NCI-H2029 (cell line): Measurements from ENCODE around the gene FEM1A.
A peak's percentile ranks its signal among the peaks of the same experiment; 100 is the strongest.
"Not testable (repeated sequence)": the region's sequence is repeated elsewhere in the genome, so short reads cannot be mapped to it uniquely, and the experiment has no call there.

Source experiments
- DNase-seq: peaks from one replicate; lab custom pipeline; 2025; lab: John Stamatoyannopoulos, UW

The FEM1A gene, protein sequence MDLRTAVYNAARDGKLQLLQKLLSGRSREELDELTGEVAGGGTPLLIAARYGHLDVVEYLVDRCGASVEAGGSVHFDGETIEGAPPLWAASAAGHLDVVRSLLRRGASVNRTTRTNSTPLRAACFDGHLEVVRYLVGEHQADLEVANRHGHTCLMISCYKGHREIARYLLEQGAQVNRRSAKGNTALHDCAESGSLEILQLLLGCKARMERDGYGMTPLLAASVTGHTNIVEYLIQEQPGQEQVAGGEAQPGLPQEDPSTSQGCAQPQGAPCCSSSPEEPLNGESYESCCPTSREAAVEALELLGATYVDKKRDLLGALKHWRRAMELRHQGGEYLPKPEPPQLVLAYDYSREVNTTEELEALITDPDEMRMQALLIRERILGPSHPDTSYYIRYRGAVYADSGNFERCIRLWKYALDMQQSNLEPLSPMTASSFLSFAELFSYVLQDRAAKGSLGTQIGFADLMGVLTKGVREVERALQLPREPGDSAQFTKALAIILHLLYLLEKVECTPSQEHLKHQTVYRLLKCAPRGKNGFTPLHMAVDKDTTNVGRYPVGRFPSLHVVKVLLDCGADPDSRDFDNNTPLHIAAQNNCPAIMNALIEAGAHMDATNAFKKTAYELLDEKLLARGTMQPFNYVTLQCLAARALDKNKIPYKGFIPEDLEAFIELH

DNA sequence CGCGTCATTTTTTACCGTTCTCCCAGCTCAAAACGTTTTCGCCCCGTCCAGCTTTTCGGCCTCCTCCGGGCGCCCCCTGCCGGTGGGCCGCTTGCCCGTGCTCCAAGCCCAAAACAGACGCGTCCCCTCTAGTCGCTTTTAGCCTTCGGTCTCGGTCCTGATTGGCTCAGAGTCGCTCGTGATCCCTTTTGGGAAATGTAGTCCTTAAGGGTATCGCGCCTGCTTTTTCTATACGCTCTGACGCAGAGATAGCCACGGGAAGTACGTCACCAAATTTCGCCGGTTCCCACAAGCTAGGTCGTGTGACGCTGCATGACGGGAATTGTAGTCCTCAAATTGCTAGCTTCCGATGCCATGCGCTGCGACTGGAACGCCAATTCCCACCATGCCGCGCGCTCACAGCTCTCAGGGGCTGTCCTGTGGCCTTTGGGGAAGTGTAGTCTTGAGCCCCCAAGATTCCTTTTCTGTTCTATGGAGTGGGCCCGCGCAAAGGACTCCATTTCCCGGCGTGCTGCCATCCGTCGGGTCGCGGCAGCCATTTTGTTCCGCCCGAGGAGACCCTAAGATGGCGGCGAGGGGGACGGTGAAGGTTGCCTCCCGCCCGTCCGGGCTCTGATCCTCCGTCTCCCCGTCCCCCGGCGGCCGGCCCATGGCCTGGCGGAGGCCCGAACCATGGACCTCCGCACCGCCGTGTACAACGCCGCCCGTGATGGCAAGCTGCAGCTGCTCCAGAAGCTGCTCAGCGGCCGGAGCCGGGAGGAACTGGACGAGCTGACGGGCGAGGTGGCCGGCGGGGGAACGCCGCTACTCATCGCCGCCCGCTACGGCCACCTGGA lies at the start of gene FEM1A:
FEM1A (plus strand) TSS at position 552 of the 836 bp plus-strand sequence; CDS start at position 673, 121 bp downstream.
- peak; percentile 100 for DNase-seq

DNA sequence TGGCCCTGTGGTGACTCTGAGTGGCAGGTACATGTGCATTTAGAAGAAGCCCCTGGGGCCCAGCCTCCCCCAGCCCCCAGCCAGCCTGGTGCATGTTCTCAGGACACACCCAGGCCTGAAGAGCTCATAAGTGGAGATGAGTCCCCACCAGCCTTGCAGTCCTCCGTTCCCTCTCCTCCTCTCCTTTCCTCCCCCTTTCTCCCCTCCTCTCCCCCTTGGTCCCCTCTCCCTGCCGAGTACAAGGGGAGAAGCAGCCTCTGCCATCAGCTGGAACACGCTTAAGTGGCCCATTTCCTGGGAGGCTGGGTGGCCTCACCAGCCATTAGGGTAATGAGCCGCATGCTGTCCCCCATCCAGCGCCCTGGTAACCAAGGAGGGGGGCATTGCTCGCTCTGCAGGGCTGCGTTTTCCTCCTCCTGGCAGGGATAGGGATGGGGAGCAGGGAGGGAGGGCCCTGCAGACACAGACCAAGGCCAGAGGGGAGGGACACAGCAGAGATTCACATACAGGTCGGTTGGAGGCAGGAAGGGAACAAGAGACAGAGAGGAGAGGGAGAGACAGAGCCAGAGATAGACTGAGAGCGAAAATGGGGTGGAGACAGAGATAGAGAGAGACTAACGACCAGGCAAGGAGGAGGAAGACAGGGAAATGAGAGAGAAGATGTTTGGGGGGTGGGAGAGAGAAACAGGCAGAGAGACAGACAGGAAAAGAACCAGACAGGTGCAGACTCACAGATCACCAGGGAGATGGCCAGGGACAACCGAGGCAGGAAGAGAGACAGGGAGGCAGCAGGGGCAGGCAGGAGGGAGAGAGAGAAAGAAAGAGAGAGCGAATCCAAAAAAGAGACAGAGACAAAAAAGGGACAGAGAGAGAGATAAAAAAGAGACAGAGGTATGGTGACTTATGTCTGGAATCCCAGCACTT lies 48.5 kb upstream of the FEM1A start:
- no peak for DNase-seq

DNA sequence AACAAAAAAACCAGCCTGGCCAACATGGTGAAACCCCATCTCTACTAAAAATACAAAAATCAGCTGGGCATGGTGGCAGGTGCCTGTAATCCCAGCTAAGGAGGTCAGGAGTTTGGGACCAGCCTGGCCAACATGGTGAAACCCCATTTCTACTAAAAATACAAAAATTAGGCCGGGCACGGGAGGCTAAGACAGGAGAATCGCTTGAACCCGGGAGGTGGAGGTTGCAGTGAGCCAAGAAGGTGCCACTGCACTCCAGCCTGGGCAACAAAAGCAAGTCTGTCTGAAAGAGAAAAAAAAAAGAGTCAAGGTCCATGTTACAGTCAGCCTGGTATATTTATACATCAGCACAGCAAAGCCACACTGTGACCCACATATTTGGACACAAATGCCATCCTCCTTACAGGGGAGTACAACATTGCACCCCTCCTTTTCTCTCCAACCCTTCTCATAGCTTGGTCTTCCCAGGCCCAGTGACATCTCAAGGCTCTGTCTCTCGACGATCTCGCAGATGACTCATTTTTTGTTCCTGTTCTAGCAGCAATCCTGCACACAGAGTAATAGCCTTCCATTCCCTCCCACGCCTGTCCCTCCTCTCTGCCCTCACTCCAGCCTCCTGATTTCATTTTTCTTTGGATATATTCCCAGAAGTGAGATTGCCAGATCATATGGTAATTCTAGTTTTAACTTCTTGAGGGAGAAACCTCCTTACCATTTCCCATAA lies 46.9 kb upstream of the FEM1A start:
- no peak for DNase-seq

DNA sequence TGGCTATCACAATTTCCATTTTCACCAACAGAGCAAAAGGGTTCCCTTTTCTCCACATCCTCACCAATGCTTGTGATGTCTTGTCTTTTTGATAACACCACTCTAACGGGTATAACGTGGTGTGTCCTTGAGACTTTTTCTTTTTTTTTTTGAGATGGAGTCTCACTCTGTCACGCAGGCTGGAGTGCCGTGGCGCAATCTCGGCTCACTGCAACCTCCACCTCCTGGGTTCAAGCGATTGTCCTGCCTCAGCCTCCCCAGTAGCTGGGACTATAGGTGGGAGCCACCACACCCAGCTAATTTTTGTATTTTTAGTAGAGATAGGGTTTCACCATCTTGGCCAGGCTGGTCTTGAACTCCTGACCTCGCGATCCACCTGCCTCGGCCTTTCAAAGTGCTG lies 46.4 kb upstream of the FEM1A start:
- DNase-seq: not testable (repeated sequence)

DNA sequence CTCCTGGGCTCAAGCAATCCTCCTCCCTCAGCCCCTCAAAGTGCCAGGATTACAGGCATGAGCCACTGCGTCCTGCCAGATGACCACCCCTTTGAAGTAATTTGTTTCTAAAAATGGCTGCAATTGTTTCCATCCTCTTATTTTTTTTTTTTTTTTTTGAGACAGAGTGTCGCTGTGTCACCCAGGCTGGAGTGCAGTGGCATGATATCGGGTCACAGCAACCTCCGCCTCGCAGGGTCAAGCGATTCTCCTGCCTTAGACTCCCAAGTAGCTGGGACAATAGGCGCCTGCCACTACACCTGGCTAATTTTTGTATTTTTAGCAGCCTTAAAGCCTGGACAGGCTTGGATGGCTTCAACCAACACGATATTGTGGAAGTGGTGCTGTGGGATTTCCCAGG lies 45.5 kb upstream of the FEM1A start:
- no peak for DNase-seq

DNA sequence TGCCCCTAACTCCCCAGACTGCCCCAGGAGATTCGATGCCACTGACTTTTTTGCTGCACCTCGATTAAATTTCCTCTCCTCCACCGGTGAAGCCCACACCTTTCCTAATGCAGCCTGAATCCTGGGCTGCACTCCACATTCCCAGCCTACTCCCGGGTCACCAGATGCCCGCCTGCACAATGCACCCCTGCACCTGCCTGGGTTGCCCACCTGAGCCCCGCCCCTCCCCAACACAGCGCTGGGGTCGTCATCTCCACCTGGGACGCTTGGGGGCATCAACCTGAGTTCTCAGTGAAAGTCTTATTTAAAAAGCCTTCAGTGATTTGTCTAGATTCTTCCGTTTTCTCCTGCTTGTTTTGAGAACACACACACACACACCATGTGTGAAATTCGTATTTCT lies 43.3 kb upstream of the FEM1A start:
- DNase-seq: no peak

DNA sequence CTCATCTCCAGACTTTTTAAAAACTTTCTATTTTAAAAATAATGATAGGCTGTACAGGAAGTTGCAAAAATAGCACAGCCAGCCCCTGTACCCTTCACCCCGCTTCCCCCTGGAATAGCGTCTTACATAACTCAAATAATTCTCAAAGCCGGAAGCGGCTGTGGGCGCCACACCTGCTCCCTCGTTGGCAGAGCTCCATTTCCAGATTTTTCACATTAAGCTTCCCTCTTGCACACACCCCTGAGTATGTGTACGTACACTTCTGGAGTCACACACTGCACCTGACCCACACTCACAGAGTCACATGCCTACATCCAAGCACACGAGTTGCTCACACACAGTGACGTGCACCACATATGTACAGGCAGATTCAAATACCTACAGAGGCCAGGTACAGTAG lies 42.9 kb upstream of the FEM1A start:
- no peak for DNase-seq

DNA sequence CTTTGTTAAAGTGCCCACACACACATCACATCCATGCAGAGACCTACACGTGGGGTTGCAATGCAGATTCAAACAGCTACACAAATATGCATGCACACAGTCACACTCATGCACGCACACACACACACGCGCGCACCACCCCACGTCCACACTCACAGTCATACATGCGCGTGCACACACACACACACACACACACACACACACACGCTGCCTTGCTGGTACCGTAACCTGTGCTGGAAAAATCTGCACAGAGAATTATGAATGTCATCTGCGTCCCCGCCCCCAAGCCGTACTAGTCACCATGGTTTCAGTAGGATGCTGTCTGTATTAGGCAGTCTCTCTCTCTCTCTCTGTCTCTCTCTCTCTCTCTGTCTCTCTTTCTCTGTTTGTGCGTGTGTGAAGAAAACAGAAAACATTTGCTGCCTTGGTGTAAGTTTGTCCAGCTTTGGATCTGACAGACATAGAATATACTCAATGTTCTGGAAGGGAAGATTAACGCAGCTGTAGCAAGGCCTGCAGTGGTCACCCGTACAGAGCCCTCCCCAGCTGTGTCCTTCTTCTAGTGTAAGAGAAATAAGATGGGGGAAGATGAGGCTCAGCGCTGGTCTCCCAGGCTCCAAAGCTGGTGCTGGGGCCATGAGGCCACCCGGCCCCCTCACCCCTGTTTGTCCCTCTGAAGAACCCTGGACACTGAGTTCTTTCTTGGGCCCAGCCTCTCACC lies 41.5 kb upstream of the FEM1A start:
- DNase-seq: no peak

DNA sequence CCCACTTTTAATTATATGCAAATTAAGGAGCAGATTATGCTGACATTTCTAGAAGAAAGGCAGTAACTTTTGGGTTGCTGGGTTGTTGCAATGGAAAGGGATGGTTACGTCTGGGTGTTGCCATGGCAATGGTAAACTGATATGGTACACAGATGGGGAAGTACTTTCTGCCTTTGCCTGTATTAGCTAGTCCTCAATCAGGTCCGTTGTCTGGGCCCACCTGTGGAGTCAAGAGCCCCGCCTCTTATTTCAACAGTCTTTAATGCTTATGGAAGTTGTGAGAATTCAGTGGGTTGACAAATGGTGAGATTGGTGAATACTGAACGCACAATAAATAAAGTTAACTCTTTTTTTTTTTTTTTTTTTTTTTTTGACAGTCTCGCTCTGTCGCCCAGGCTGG lies 37.3 kb upstream of the FEM1A start:
- peak; percentile 30 for DNase-seq

DNA sequence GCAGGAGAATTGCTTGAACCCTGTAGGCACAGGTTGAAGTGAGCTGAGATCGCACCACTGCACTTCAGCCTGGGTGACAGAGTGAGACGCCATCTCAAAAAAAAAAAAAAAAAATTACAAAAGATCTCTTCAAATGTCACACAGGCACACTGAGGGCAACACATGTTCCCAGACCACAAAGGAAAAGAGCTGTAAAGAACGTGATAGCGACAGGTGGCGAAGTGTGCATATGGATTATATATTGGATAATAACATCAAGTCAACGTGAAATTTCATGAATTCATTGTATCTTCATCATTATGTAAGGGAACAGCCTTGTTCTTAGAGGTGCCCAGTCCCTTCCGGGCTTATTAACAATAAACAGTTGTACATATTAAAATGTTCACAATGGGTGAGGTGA lies 36.1 kb upstream of the FEM1A start:
- DNase-seq: no peak

DNA sequence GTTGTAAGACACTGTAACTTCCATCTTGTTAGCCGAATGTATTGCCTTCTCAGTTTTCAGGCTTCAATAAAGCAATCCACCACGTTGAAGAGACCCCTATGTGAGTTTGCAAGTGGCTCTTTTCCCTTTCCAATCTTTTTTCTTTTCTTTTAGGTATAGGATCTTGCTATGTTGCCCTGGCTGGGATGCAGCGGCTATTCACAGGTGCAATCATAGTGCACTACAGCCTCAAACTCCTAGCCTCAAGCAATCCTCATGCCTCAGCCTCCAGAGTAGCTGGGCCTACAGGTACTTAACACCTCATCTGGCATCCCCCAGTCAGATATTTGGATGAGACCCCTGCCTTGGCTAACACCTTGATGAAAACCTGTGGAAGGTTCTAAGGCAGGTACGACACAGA lies 33.5 kb upstream of the FEM1A start:
- no peak for DNase-seq

DNA sequence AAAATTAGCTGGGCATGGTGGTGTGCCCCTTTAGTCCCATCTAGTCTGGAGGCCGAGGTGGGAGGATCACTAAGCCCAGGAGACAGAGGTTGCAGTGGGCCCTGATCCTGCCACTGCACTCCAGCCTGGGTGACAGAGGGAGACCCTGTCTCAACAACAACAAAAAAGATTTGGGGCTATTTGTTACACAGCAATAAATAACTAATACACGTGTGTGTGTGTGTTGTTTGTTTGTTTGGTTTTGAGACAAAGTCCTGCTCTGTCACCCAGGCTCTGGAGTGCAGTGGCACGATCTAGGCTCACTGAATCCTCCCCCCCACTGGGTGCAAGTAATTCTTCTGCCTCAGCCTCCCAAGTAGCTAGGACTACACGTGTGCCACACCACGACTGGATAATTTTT lies 32.9 kb upstream of the FEM1A start:
- DNase-seq: no peak

DNA sequence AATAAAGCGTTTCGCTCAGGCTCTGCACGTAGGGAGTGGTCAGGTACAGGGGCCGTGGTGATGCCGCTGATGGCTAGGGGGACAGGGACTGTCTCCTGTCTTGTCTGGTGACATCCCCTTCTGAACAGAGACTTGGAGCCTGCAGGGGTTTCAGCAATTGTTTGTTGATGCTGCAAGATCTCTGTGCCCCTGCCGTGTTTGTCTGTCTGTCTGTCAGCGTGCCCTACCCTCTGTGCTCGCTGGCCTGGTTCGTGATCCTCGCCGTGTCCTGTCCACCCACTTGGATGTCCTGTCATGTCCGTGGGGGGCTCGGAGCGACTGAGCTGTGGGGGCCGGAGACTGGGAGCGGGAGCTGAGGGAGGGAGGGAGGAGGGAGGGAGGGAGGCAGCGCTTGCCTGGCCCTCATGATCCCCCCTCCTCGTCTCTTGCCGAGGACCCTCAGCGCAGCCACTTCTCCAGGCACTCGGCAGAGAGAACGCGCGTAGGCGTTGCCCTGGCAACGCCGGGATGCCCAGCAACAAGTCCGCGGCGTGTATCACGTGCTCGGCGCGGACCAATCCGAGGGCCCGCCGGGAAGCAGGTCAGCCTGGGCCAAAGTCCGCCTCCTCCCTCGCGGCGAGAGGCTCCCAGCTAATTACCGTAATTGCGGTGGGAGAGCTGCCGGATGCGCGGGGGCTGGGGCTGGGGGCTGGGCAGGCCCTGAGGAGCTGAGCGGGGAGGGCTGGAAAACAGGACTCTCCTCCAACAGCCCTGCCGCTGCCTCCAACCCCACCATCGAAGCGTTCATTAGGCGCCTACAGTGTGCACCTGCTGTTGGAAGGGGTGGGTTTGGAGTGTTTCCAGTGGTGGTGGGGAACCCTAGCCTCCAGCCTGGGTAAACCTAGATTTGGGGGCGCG lies 31.9 kb upstream of the FEM1A start:
- peak; percentile 91 for DNase-seq

DNA sequence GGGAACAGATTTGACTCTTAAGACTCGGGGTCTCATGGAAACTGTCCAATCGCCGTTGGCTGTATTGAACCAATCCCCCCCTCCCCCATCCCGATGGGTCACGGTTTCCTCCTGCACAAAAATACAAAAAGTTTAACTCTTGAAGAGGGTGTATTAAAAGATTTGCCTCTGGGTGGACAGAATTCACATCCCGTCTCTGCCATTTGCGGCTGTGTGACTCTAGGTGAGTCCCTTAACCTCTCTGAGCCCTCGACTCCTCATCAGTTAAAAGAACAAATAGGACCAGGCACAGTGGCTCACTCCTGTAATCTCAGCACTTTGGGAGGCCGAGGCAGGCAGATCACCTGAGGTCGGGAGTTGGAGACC lies 31.3 kb upstream of the FEM1A start:
- DNase-seq: no peak

DNA sequence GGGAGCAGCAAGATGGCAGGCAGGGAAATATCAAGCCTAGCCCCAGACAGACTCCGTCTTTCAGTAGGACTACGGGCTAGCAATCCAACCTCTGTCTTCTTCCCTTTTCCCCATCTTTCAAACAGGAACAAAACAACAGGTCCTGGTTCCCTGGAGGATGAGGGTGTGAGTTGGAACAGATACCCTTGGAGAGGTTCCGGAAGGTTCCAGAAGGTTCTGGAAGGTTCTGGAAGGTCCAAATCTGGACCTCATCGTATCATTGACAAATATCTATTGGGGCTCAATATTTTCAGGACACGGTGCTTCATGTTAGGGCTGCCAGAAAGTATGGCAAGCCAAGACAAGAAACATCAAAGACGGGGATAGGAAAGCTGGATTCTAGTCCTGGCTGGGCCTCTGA lies 28.5 kb upstream of the FEM1A start:
- DNase-seq: no peak

DNA sequence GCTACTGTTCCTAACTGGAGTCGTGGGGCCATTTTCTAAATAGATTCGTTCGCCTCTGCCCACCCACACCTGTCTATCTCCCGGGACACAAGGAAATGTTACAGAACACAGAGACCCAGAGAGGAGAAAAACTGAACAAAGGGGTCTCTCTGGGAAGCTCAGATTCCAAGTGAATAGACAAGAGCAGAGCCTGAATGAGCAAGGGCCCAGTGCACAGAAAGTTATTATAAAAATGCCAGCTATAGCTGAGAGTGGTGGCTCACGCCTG lies 27.2 kb upstream of the FEM1A start:
- DNase-seq: no peak

DNA sequence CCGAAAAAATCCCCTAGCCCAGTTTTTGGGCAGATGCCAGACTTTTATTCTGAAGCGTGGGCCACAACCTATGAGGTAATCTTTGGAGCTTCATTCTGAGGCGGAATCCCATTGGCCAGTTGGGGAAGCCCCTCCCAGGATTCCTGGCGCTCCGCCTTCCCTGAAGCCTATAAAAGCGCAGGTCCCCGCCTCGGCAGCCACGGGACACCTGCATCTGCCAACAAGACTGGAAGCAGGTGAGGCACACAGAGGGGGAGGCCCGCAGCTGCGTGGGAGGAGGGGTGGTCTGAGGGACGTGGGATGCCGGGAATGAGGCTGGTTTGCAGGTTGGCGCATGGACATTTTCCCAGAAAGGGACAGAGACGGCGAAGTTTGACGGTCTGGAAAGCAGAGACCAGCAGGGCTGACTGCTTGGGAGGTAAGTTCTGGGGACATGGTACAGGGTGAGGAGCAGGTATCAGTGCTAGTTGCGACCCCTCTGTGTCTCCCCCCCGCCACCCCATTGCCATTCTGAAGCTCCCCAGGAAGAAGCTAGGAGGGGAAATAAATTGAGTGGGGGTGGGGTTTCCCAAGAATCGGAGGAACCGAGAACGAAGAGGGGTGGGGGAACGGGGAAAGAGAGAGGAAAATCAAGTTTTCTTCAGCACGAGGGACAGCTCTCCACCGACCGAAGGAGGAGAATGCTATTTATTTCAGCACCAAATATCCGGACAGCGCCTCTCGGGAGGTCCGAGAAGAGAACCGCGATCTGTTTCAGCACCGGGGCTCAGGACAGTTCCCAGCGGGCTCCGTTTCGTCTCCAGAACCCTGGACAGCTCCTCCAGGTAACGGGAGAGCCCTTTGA lies 22.4 kb upstream of the FEM1A start:
- DNase-seq: peak; percentile 88

DNA sequence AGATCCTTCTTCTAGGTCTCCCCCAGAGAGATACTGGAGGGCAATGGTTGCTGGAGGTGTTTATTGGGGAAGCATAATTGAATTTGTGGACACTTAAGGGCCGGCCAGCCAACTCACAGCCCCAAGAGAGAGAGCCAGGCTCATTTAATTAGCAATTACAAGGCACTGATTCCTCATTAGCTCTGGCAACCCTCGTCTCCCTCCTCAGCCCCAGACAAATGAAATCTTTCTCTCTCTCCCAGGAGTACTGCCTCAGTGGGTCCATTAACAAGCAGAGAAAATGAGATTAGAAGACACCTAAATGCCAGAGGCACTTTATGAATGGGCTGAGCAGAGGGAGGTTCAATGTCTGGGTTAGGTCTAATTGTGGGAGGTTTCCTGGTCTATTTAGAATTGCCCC lies 19.0 kb upstream of the FEM1A start:
- DNase-seq: no peak
